Lower lobe of right lung (tissue), 2 donors: ENCODE results near the gene PLCL2. TPM values are rescaled to one million over a fixed set of nuclear protein-coding genes. Genes with fewer than 3 reads are reported as not detected.

Experiments
- ATAC-seq, 2 donors: fragments of 200-7000 bp; cut with Tn5 transposase; one replicate each; pipeline ENCODE4 v1.9.1; 2020 to 2022; ENCODE audit warnings: mild to moderate bottlenecking in 2 of 2, moderate library complexity in 2 of 2
- DNase-seq: peaks from one replicate; pipeline ENCODE4 v3.0.0-alpha.2; 2020
- H3K27ac ChIP-seq: fragments of 200-600 bp; one replicate; pipeline ENCODE4 v1.8.0; 2022
- H3K27me3 ChIP-seq: fragments of 200-600 bp; one replicate; pipeline ENCODE4 v1.8.0; 2022; ENCODE audit warnings: low read depth
- H3K36me3 ChIP-seq: fragments of 200-600 bp; one replicate; pipeline ENCODE4 v1.8.0; 2022; ENCODE audit warnings: mild to moderate bottlenecking
- H3K4me1 ChIP-seq: fragments of 200-600 bp; one replicate; pipeline ENCODE4 v1.8.0; 2022
- H3K4me3 ChIP-seq: fragments of 200-600 bp; one replicate; pipeline ENCODE4 v1.8.0; 2022; ENCODE audit warnings: mild to moderate bottlenecking
- H3K9me3 ChIP-seq: fragments of 200-600 bp; one replicate; pipeline ENCODE4 v1.8.0; 2022
- CTCF ChIP-seq: fragments of 200-600 bp; IDR thresholded peaks from one replicate; pipeline ENCODE4 v1.8.0; 2022; ENCODE audit warnings: antibody characterized with exemption, mild to moderate bottlenecking
- intact Hi-C: fragments of 100-400 bp; cut with DNase I; formaldehyde crosslinking; loops from one replicate; pipeline ENCODE4 v1.11.0; 2022
- total RNA-seq: library from RNA; stranded (reverse); fragmentation: NEBNext Ultra II Directional; extraction: Animal tissue kit (Norgen Biotek cat#: 25700); gene quantifications from one replicate; pipeline ENCODE4 v1.2.1, GENCODE V29; 2021
- donor health status: DM: no; HTN: yes; CAD: no; lungs with severe emphysema.

PLCL2 gene
- total RNA-seq, 1 donor from 2014 or later = 12.1 TPM

- Histone ChIP-seq H3K27ac (no peak overlapping the region), H3K9me3 (no peaks in the 10 kb centered on the region), H3K36me3 (no peaks in the 10 kb centered on the region), H3K4me3 (no peak overlapping the region), H3K27me3 (no peaks in the 10 kb centered on the region), H3K4me1 (no peaks in the 10 kb centered on the region)
- no peak for ATAC-seq
- no peak for TF ChIP-seq CTCF
- no peak for DNase-seq
- intact Hi-C loops = no loop called here
Measured at GRCh38 chr3:17030956-17031652, 146.3 kb downstream of the PLCL2 start.

GRCh38 chr3:17032407-17033034 is 147.8 kb downstream of the PLCL2 start:
- intact Hi-C loops = no loop called here
- Histone ChIP-seq H3K36me3 (no peaks in the 10 kb centered on the region), H3K4me3 (no peak overlapping the region), H3K27me3 (no peaks in the 10 kb centered on the region), H3K27ac (no peak overlapping the region), H3K9me3 (no peaks in the 10 kb centered on the region), H3K4me1 (no peaks in the 10 kb centered on the region)
- DNase-seq (no peak), ATAC-seq (peak; percentile 56 to 80)
- peak; percentile 54 for TF ChIP-seq CTCF

- DNase-seq = no peak
- ATAC-seq = no peak
- H3K4me3 ChIP-seq = no peak overlapping the region
- no peak for TF ChIP-seq CTCF
- H3K27me3 ChIP-seq = no peaks in the 10 kb centered on the region
- no peaks in the 10 kb centered on the region for H3K36me3 ChIP-seq
- H3K9me3 ChIP-seq = no peaks in the 10 kb centered on the region
- H3K4me1 ChIP-seq = no peaks in the 10 kb centered on the region
- intact Hi-C loops = no loop called here
- no peak overlapping the region for H3K27ac ChIP-seq
Measured at GRCh38 chr3:17033516-17034168, 148.9 kb downstream of the PLCL2 start.

GRCh38 chr3:17035033-17035432 is 150.3 kb downstream of the PLCL2 start:
- intact Hi-C loops = no loop called here
- Histone ChIP-seq H3K27ac (no peak overlapping the region), H3K4me1 (peaks cover 11% of the 10 kb centered on the region), H3K27me3 (no peaks in the 10 kb centered on the region), H3K36me3 (no peaks in the 10 kb centered on the region), H3K4me3 (no peak overlapping the region), H3K9me3 (no peaks in the 10 kb centered on the region)
- ATAC-seq (no peak), DNase-seq (no peak)
- TF ChIP-seq CTCF = no peak

DNA sequence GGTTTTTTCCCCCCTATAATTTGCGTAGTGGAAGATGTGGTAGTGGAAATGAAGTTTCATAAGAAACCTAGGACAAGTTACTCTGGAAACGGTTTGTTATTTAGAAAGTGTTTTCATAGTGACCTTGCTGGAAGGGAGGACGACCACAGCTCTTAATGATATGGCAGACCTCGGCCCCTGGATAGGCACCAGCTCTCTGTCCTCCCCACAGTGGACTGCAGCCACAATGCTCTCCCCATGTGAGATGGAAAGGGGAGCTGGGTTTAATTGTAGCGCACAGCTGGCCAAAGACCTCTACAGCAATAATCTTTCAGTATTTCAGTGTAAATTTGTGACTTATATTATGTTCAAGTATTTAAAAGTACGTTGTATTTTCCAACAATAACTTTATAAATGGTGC is 151.2 kb downstream of the PLCL2 start:
- DNase-seq (no peak), ATAC-seq (no peak)
- no peaks in the 10 kb centered on the region for H3K36me3 ChIP-seq
- no peak overlapping the region for H3K27ac ChIP-seq
- no peak for TF ChIP-seq CTCF
- no peaks in the 10 kb centered on the region for H3K27me3 ChIP-seq
- H3K4me3 ChIP-seq = no peak overlapping the region
- peaks cover 14% of the 10 kb centered on the region for H3K4me1 ChIP-seq
- intact Hi-C loops = no loop called here
- no peaks in the 10 kb centered on the region for H3K9me3 ChIP-seq
